ENCODE data around the gene SPINK6. TPM values are rescaled to one million over a fixed set of nuclear protein-coding genes. Genes with fewer than 3 reads are reported as not detected.

SPINK6 gene
- total and polyA plus RNA-seq, 7 experiments from 2014 or later: not detected

Other genes with a start within 250 kb of the SPINK6 start
- gene SPINK5, start 139.1 kb upstream of the SPINK6 start, total RNA-seq: not detected
- not detected for gene SPINK5, start 139.1 kb upstream of the SPINK6 start, polyA plus RNA-seq
- not detected for gene SPINK14, start 34.5 kb upstream of the SPINK6 start, total RNA-seq
- not detected for gene SPINK14, start 34.5 kb upstream of the SPINK6 start, polyA plus RNA-seq
- gene MARCOL, start 35.5 kb downstream of the SPINK6 start, total RNA-seq: not detected
- gene MARCOL, start 35.5 kb downstream of the SPINK6 start, polyA plus RNA-seq: not detected
- gene SPINK13, start 65.8 kb downstream of the SPINK6 start, total RNA-seq: not detected
- not detected for gene SPINK13, start 65.8 kb downstream of the SPINK6 start, polyA plus RNA-seq
- gene SPINK7, start 109.4 kb downstream of the SPINK6 start, total RNA-seq: not detected
- not detected for gene SPINK7, start 109.4 kb downstream of the SPINK6 start, polyA plus RNA-seq
- not detected for gene SPINK9, start 132.5 kb downstream of the SPINK6 start, total RNA-seq
- 1 to 10 TPM in 1 of 2 donors, not detected in 1; 1.0 TPM for gene SPINK9, start 132.5 kb downstream of the SPINK6 start, polyA plus RNA-seq
- gene FBXO38, start 180.9 kb downstream of the SPINK6 start, total RNA-seq: 10 to 100 TPM; 59.2 to 80.0 (median 65.6) TPM
- 10 to 100 TPM; 16.7 to 23.4 TPM for gene FBXO38, start 180.9 kb downstream of the SPINK6 start, polyA plus RNA-seq